Measurements from ENCODE around the gene NEDD4.
A peak's percentile ranks its signal among the peaks of the same experiment; 100 is the strongest.
"Not testable (repeated sequence)": the region's sequence is repeated elsewhere in the genome, so short reads cannot be mapped to it uniquely, and the experiment has no call there.

The NEDD4 gene

GRCh38 chr15:56017511-56017910 lies 24.1 kb upstream of the NEDD4 start:
- POLR2A ChIA-PET: no interaction called here
- H3K4me3 ChIP-seq (ENCODE audit: low read depth, low read length): no peak overlapping the region
- CTCF ChIA-PET: interaction anchor here (1.1 to 1.2 kb wide), 2 partner anchors 25 to 80 kb away, joined by 4 to 5 read pairs; no protein-coding TSS in a partner anchor
- DNase-seq (ENCODE audit: low read depth, low spot score): no peak
- TF ChIP-seq, protein P1, sequence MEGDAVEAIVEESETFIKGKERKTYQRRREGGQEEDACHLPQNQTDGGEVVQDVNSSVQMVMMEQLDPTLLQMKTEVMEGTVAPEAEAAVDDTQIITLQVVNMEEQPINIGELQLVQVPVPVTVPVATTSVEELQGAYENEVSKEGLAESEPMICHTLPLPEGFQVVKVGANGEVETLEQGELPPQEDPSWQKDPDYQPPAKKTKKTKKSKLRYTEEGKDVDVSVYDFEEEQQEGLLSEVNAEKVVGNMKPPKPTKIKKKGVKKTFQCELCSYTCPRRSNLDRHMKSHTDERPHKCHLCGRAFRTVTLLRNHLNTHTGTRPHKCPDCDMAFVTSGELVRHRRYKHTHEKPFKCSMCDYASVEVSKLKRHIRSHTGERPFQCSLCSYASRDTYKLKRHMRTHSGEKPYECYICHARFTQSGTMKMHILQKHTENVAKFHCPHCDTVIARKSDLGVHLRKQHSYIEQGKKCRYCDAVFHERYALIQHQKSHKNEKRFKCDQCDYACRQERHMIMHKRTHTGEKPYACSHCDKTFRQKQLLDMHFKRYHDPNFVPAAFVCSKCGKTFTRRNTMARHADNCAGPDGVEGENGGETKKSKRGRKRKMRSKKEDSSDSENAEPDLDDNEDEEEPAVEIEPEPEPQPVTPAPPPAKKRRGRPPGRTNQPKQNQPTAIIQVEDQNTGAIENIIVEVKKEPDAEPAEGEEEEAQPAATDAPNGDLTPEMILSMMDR (IDR thresholded peaks at IDR 0.05; ENCODE audit: insufficient read depth, low read length, missing control alignments): no peak

- ChIA-PET POLR2A (no interaction called here), CTCF (no interaction called here)
- H3K4me3 ChIP-seq (ENCODE audit: low read depth, low read length): no peak overlapping the region
- TF ChIP-seq, protein P1 (IDR thresholded peaks at IDR 0.05; ENCODE audit: insufficient read depth, low read length, missing control alignments): no peak
- DNase-seq (ENCODE audit: low read depth, low spot score): no peak
Observed at GRCh38 chr15:56016281-56016680, 22.9 kb upstream of the NEDD4 start.

- ChIA-PET CTCF (no interaction called here), POLR2A (no interaction called here)
- no peak overlapping the region for H3K4me3 ChIP-seq (ENCODE audit: low read depth, low read length)
- DNase-seq (ENCODE audit: low read depth, low spot score): no peak
- TF ChIP-seq, protein P1 (IDR thresholded peaks at IDR 0.05; ENCODE audit: insufficient read depth, low read length, missing control alignments): no peak
Observed at GRCh38 chr15:56014677-56015076, 21.3 kb upstream of the NEDD4 start.

GRCh38 chr15:56007053-56007452 lies 13.6 kb upstream of the NEDD4 start:
- H3K4me3 ChIP-seq (ENCODE audit: low read depth, low read length): peak overlapping the region; percentile 34
- DNase-seq (ENCODE audit: low read depth, low spot score); POLR2A ChIA-PET: not testable (repeated sequence)
- CTCF ChIA-PET: interaction anchor here (1.1 kb wide), 1 partner anchor 12 kb away, joined by 3 read pairs; no protein-coding TSS in a partner anchor

DNA sequence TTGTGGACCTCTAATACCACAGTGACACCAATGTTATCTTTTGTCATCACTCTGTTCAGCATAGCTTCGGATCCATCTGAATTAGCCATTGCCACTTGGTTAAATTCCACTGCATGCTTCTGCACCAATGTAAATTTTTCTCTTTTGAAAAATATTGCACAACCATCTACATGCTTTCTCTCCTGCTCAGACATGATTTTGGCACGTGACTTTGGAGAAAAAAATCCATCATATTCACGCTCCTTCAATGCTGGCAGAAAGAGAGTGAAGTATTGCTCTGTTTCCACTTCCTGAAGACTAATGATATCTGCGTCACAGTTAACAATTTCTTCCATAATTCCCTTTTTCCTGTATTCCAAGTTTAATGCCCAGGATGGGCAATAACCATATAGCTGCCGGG lies 13.0 kb upstream of the NEDD4 start:
- H3K4me3 ChIP-seq (ENCODE audit: low read depth, low read length); DNase-seq (ENCODE audit: low read depth, low spot score); POLR2A ChIA-PET: not testable (repeated sequence)
- CTCF ChIA-PET: interaction anchor here (1.1 kb wide), 1 partner anchor 12 kb away, joined by 3 read pairs; no protein-coding TSS in a partner anchor

- CTCF ChIA-PET; DNase-seq (ENCODE audit: low read depth, low spot score); H3K4me3 ChIP-seq (ENCODE audit: low read depth, low read length); POLR2A ChIA-PET: not testable (repeated sequence)
Observed at GRCh38 chr15:56004281-56004680, 10.9 kb upstream of the NEDD4 start.

GRCh38 chr15:56003777-56004176 lies 10.4 kb upstream of the NEDD4 start:
- CTCF ChIA-PET; H3K4me3 ChIP-seq (ENCODE audit: low read depth, low read length); POLR2A ChIA-PET; DNase-seq (ENCODE audit: low read depth, low spot score): not testable (repeated sequence)

DNA sequence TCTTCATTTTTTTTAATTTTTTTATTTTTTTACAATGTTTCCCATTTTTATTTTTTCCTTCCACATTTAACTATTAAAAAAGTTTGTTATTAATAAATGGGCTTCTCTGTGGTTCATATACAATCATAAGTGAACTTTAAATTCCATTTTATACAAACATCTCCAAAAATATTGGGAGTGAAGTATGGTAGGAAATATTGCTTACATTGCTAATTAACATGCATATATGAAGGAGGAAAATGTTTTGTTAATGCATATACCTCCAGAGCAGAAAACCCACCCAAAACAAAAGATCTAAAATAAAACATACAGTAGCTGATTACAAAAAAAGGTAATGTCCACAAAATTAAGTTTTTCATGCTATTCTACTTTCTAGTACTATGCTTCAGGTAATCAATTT lies 9.9 kb upstream of the NEDD4 start:
- DNase-seq (ENCODE audit: low read depth, low spot score); POLR2A ChIA-PET; CTCF ChIA-PET; H3K4me3 ChIP-seq (ENCODE audit: low read depth, low read length): not testable (repeated sequence)

DNA sequence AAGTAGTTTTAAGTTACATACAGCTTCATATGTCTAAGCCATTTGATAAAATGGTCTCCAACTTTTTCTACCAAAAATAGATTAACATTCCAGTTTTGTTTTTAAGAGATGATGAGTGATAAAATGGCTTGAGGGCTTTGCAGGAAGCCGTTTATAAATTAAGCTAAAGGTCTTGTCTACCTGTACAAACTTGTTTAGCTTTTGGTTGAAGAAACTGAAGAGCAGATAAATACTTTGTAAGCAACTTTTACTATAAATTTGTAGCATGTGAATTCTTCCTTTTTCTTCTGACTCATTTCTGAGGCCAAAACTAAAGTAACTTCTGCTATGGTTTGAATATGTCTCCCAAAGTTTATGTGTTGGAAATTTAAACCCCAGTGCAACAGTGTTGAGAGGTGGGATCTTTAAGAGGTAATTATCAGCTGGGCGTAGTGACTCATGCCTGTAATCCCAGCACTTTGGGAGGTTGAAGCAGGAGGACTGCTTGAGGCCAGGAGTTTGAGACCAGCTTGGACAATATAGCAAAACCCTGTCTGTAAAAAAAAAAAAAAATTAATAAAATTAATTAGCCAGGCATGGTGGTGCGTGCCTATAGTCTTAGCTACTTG lies 8.2 kb upstream of the NEDD4 start:
- DNase-seq (ENCODE audit: low read depth, low spot score): no peak
- ChIA-PET CTCF (interaction anchor here (1.1 to 1.3 kb wide), 2 partner anchors 52 to 53 kb away, joined by 3 to 4 read pairs; no protein-coding TSS in a partner anchor), POLR2A (no interaction called here)
- H3K4me3 ChIP-seq (ENCODE audit: low read depth, low read length): no peak overlapping the region
- TF ChIP-seq, protein P1 (IDR thresholded peaks at IDR 0.05; ENCODE audit: insufficient read depth, low read length, missing control alignments): no peak
